Measurements from ENCODE around the gene PDZD4. TPM values are rescaled to one million over a fixed set of nuclear protein-coding genes. Genes with fewer than 3 reads are reported as not detected.

PDZD4 gene
- total and polyA plus RNA-seq, 9 of the 15 experiments (the other 6 are each of a cell fraction or from before 2014, with no cell fraction given): 0.05 to 0.38 (median 0.07) TPM; not detected in 5

- no peak for TF ChIP-seq SMC3 (conservative IDR thresholded peaks at IDR 0.05; ENCODE audit: insufficient read depth, low read depth, low read length)
- no peak for TF ChIP-seq ZNF354B (CRISPR knock-in tag; IDR thresholded peaks at IDR 0.05)
- TF ChIP-seq, protein P1, sequence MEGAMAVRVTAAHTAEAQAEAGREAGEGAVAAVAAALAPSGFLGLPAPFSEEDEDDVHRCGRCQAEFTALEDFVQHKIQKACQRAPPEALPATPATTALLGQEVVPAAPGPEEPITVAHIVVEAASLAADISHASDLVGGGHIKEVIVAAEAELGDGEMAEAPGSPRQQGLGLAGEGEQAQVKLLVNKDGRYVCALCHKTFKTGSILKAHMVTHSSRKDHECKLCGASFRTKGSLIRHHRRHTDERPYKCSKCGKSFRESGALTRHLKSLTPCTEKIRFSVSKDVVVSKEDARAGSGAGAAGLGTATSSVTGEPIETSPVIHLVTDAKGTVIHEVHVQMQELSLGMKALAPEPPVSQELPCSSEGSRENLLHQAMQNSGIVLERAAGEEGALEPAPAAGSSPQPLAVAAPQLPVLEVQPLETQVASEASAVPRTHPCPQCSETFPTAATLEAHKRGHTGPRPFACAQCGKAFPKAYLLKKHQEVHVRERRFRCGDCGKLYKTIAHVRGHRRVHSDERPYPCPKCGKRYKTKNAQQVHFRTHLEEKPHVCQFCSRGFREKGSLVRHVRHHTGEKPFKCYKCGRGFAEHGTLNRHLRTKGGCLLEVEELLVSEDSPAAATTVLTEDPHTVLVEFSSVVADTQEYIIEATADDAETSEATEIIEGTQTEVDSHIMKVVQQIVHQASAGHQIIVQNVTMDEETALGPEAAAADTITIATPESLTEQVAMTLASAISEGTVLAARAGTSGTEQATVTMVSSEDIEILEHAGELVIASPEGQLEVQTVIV (CRISPR knock-in tag; IDR thresholded peaks at IDR 0.05; ENCODE audit: borderline replicate concordance): no peak
- no peak for TF ChIP-seq MCM7 (IDR thresholded peaks at IDR 0.05)
- TF ChIP-seq ZNF699 (CRISPR knock-in tag; IDR thresholded peaks at IDR 0.05; ENCODE audit: insufficient replicate concordance): no peak
- TF ChIP-seq ZNF316 (IDR thresholded peaks at IDR 0.05): peak; percentile 84
- TF ChIP-seq NFRKB (IDR thresholded peaks at IDR 0.05; ENCODE audit: low read depth): no peak
- no peak for TF ChIP-seq PCBP1 (IDR thresholded peaks at IDR 0.05; ENCODE audit: low read depth, low read length, poor library complexity, severe bottlenecking)
- no peak for TF ChIP-seq HMG20A (CRISPR knock-in tag; conservative IDR thresholded peaks at IDR 0.05)
- TF ChIP-seq CUX1 (CRISPR knock-in tag; IDR thresholded peaks at IDR 0.05): no peak
- TF ChIP-seq, protein P2, sequence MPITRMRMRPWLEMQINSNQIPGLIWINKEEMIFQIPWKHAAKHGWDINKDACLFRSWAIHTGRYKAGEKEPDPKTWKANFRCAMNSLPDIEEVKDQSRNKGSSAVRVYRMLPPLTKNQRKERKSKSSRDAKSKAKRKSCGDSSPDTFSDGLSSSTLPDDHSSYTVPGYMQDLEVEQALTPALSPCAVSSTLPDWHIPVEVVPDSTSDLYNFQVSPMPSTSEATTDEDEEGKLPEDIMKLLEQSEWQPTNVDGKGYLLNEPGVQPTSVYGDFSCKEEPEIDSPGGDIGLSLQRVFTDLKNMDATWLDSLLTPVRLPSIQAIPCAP (CRISPR knock-in tag; IDR thresholded peaks at IDR 0.05; ENCODE audit: borderline replicate concordance): no peak
- no peak for TF ChIP-seq ZNF324 (CRISPR knock-in tag; IDR thresholded peaks at IDR 0.05)
- TF ChIP-seq ZNF347 (CRISPR knock-in tag; IDR thresholded peaks at IDR 0.05; ENCODE audit: low read depth): no peak
- TF ChIP-seq, protein P3, sequence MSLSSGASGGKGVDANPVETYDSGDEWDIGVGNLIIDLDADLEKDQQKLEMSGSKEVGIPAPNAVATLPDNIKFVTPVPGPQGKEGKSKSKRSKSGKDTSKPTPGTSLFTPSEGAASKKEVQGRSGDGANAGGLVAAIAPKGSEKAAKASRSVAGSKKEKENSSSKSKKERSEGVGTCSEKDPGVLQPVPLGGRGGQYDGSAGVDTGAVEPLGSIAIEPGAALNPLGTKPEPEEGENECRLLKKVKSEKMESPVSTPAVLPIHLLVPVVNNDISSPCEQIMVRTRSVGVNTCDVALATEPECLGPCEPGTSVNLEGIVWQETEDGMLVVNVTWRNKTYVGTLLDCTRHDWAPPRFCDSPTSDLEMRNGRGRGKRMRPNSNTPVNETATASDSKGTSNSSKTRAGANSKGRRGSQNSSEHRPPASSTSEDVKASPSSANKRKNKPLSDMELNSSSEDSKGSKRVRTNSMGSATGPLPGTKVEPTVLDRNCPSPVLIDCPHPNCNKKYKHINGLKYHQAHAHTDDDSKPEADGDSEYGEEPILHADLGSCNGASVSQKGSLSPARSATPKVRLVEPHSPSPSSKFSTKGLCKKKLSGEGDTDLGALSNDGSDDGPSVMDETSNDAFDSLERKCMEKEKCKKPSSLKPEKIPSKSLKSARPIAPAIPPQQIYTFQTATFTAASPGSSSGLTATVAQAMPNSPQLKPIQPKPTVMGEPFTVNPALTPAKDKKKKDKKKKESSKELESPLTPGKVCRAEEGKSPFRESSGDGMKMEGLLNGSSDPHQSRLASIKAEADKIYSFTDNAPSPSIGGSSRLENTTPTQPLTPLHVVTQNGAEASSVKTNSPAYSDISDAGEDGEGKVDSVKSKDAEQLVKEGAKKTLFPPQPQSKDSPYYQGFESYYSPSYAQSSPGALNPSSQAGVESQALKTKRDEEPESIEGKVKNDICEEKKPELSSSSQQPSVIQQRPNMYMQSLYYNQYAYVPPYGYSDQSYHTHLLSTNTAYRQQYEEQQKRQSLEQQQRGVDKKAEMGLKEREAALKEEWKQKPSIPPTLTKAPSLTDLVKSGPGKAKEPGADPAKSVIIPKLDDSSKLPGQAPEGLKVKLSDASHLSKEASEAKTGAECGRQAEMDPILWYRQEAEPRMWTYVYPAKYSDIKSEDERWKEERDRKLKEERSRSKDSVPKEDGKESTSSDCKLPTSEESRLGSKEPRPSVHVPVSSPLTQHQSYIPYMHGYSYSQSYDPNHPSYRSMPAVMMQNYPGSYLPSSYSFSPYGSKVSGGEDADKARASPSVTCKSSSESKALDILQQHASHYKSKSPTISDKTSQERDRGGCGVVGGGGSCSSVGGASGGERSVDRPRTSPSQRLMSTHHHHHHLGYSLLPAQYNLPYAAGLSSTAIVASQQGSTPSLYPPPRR (CRISPR knock-in tag; IDR thresholded peaks at IDR 0.05; ENCODE audit: borderline replicate concordance): no peak
- peak; percentile 85 for TF ChIP-seq NFE2 (IDR thresholded peaks at IDR 0.05; ENCODE audit: low read depth)
Measured at GRCh38 chrX:153853180-153853901, 23.0 kb upstream of the PDZD4 start (continued).

Data from K562 (cell line).